ENCODE measurements around the gene EPN1.

Gene EPN1

DNA sequence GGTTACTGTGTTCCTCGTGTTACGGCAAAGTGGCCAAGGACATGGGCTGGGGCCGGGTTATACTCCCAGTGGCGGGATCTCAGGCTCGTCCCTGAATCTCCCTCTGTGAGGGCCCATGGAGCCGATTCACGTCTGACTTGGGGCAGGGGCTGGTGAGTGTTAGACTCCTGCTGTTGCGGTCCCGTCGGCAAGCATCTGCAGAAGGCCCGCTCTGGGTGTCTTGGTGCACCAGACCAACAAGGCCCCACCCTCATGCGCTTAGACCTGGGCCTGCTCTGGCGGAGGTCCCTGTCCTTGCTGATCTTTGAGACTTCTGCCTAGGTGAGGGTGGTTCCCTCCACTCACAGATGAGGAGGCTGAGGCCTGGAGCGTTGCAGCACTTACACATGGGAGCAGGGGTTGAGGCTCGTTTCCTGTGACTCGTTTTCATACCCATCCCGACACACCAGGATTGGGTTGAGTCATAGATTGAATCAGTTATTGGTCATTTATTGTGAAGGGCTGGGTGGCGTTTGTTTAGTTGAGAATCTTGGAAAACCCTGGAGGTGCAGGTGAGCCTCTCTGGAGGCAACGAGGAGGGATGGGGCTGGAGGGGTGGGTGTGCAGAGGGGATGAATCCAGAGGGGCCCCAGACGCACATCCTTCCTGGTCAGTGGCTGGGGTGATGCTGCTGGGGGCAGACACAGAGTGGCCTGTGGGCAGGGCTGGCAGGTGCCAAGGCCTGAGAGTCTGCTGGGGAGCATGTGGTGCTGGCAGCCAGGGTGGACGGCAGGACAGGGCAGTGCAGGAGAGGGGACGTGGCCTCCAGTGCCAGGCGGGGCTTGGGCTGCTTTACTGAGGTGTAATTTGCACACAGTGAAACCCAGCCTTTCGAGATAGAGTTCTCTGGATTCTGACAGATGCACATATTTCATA lies 4.6 kb downstream of the EPN1 start:
- no peak for DNase-seq (ENCODE audit: low read depth, low spot score)

DNA sequence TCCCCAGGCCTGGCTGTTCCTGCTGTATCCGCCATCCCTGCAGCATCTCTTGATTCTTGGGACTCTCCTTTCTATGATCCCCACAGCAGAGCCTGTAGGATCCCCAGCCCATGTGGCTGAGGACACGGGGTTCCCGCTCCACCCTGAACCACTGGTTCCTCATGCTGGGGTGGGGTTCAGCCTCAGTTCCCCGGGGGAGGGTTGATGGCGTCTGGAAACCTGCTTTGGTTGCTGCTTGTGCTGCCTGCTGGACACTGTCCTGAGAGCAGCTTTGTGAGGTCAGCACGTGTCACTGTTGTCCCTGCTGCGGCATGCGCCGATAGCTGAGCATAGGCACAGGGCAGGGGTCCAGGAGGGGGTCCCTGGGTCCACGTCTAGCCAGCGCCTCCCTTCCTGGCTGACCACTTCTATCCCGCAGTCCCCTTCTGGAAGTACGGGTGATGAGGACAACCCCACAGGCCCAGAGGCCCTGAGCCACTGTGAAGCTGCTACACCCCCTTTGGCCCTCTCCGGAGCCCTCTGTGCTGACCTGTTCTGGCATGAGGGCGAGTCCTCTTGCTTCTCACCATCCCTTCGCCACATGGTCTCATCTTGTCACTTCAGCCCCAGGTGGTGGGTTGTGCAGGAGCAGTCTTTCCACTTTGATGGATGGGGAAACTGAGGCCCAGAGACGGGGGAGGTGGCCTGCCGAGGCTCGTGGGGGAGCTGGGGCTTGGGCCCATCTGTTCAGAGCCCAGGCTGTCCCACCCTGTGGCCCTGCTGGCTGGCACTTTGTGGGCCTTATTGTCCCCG lies 5.5 kb downstream of the EPN1 start:
- no peak for DNase-seq (ENCODE audit: low read depth, low spot score)

DNA sequence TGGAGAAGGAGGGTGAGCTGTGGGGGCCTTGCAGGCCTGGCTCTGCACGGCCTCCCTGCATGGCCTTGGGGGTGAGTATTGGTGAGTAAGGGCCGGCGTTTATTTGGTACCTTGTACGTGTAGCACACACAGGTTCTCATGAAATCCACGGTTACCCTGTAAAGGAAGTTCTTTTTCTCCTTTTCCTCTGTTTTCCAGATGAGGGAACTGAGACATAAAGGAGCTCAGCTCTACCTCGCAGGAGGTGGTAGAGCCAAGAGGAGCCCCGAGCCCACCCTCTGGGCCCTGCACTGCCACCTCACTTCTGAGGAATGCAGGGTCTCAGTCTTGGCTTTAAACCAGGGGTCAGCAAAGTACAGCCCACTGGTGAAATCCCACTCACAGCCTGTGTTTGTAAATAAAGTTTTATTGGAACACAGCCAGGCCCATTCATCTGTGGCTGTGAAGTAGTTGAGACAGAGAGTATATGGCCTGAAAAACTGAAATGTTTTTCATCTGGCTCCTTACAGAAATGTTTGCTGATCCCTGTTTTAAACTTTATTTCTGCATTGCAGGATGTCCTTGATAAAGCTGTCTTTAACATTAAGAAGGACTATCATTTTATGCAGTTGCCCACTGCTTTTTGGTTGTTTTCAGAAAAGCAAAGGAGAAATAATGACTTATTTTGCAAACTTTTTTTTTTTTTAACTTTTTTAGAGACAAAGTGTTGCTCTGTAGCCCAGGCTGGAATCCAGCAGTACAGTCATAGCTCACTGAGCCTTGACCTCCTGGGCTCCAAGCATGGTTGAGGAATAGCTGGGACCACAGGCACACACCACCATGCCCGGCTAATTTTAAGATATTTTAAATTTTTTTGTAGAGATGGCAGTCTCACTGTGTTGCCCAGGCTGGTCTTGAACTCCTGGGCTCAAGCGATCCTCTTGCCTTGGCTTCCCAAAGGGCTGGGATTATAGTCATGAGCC lies 6.4 kb downstream of the EPN1 start:
- no peak for DNase-seq (ENCODE audit: low read depth, low spot score)

GRCh38 chr19:55683449-55684261 lies 8.6 kb downstream of the EPN1 start:
- DNase-seq (ENCODE audit: low read depth, low spot score): no peak

DNA sequence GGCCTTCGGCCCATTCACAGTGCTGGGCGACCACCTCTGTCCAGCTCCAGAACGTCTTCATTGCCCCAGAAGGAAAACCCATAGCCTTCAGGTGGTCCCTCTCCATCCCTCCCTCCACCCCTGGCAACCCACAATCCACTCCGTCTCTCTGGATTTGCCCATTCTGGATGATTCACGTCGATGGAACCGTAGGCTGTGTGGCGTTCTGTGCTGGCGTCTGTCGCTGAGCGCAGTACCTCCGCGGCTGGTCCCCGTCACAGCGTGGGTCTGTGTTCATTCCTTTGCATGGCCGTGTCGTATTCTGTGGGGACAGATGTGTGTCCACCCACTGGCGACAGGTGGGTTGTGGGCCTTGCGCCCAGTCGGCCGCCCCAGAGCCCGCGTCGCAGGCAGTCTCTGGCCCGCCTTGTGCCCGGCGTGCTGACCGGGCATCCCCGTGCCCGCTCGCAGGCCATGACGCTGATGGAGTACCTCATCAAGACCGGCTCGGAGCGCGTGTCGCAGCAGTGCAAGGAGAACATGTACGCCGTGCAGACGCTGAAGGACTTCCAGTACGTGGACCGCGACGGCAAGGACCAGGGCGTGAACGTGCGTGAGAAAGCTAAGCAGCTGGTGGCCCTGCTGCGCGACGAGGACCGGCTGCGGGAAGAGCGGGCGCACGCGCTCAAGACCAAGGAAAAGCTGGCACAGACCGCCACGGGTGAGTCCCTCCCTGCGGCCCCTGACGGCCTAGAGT lies 10.1 kb downstream of the EPN1 start:
- DNase-seq (ENCODE audit: low read depth, low spot score): no peak

DNA sequence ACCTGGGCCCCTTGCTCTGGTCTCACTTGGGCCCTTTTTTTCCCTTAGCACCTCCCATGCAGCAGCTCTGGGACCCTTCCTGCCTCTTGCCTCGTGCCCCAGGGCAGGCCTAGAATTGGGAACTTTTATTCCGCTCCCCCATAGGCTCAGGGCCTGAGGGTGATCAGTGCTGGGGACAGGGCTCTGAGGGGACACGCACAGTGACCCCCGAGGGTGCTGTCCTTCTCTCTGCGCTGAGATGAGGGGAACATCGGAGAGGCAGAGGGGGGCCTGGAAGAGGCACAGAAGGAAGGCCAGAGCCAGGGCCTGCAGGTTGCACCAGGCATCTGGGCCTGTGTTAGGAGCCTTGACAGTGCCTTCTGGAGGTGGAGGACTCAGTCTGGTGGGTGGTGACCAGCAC lies 10.8 kb downstream of the EPN1 start:
- no peak for DNase-seq (ENCODE audit: low read depth, low spot score)

DNA sequence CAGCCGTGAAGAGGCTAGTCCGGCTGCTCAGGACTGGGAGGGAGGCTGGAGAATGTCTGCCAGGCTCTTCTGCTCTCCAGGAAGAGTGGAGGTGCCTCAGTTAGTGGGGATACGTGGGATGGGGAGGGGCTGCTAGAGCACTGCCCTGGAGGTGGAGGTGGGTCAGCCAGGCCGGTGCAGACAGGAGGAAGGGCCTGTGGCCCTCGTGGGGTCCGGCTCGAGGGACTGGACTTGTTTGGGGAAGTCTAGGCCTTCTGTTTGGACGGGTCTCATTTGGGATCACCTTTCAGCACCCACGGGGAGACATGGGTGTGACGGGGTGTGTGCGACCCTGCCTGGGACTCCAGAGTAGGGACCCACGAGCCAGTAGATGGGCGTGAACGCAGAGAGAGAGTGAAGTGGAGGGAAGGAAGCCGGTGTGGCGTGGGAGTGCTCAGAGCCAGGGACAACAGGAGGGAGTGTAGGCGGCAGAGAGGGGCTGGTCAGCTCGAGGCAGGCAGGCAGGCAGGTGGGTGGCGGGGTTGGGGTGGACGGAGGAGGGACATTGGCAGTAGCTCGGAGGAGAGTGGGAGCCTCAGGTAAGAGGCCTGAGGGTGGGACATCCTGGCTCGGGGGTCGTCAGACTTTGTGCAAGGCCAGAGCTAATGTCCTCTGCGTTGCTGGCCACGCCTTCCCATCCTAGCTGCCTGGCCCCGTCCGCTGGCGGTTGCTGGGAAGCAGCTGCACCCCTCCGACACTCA lies 11.5 kb downstream of the EPN1 start:
- no peak for DNase-seq (ENCODE audit: low read depth, low spot score)

- no peak for DNase-seq (ENCODE audit: low read depth, low spot score)
Measured at GRCh38 chr19:55687281-55688201, 12.5 kb downstream of the EPN1 start.

GRCh38 chr19:55688422-55689218 lies 13.6 kb downstream of the EPN1 start:
- DNase-seq (ENCODE audit: low read depth, low spot score): no peak

GRCh38 chr19:55689411-55690108 lies 14.5 kb downstream of the EPN1 start:
- DNase-seq (ENCODE audit: low read depth, low spot score): no peak

DNA sequence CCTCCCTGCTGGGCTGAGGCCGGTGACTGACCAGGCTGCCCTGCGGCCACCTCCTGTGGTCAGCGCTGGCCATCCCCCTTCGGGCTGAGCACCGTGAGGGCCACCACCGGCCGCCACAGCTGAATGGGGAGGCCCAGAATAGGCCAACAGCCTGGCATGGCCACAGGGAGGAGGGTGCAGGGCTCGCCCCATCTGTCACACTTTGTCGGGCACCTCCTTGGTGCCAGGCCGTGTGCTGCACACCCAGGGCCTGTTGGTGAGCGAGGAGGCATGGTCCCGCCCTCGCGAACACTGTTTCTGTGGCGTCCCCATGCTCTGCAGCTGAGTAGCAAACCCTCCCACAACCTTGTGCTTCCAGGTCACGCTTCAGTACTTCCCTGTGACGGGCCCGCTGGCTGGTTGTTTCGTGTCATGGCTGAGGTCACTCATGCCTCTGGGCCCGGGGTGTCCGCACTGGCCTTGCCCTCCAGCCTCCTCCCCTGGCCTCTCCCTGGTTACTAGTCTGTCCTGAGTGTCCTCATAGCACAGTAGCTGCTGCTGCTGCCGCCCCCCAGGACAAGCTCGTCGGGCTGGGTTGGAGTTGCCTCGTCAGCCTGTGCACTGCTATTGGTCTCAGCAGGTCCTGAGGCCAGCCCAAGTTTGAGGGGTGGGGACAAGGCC lies 15.2 kb downstream of the EPN1 start:
- DNase-seq (ENCODE audit: low read depth, low spot score): no peak

DNA sequence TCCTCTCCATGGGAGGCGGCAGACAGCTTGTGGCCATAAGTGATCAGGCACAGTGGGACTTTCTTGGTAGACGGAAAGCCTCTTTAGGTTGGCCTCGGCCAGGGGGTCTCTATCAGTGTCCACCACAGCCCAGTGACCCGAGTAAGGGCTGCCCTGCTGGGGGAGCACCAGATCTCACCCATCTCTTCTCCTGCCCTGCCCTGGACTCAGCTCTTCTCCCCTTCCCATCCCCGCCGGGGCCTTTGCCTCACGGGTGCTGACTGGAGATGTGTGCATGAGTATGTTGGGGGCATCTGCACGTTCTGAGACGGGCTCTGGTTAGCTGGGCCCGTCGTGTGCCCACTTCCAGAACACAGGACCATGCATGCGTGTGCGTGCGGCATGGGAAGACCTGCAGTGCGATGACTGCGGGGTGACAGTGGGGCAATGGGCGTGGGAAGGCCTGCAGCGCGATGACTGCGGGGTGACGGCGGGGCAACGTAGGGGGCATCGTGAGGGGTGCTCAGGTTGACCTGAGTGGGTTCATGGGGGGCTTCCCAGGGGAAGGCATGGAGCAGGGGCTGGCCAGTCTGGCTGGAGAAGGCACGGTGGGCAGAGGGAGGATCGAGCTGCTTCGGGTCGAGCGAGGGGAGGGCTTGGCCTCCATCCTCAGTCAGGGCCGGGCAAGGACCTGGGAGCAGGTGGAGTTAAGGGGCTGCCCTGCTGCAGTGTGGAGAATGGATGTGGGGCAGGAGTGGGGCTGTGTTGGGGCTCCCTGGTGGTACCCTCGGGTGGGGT lies 15.9 kb downstream of the EPN1 start:
- DNase-seq (ENCODE audit: low read depth, low spot score): no peak

- no peak for DNase-seq (ENCODE audit: low read depth, low spot score)
Measured at GRCh38 chr19:55691561-55692481, 16.8 kb downstream of the EPN1 start.

DNA sequence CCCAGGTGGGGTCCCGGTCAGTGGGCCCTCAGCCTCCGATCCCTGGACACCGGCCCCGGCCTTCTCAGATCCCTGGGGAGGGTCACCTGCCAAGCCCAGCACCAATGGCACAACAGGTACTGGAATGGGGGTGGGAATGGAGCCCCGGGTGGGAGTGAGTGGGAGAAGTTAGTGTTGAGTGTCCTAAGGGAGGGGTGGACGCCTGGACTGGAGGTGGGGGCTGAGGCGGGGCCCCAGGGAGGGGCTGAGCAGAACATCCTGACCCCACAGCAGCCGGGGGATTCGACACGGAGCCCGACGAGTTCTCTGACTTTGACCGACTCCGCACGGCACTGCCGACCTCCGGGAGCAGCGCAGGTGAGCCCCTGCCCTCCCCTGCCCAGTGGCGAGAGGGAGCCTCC lies 17.7 kb downstream of the EPN1 start:
- DNase-seq (ENCODE audit: low read depth, low spot score): no peak

All from smooth muscle cell of the brain vasculature (primary cell).